ENCODE results near the gene MICU1. TPM values are rescaled to one million over a fixed set of nuclear protein-coding genes. Genes with fewer than 3 reads are reported as not detected.

The MICU1 gene
- total RNA-seq, 1 experiment from 2014 or later: 39.4 TPM

- H3K9ac ChIP-seq (ENCODE audit: low read length): no peak overlapping the region
- H3K4me3 ChIP-seq (replicated peaks in 1 of 2; ENCODE audit: low read depth in 1 of 2, low read length in 2 of 2): no peak overlapping the region
- ChIA-PET POLR2A (interaction anchor here (1.0 to 2.1 kb wide), 5 partner anchors 11 to 64 kb away, joined by 3 to 12 read pairs (median 4); partner anchors contain the start of gene DDIT4), RAD21 (ENCODE audit: low non-redundant PET in 1 of 2, low total read pairs in 2 of 2, uncharacterized antibody in 2 of 2, unreplicated experiment in 2 of 2) (interaction anchor here (1.0 to 1.2 kb wide), 2 partner anchors 211 to 212 kb away, joined by 3 to 4 read pairs; no protein-coding TSS in a partner anchor), CTCF (interaction anchor here (0.6 to 2.3 kb wide), 18 partner anchors 10 to 442 kb away, joined by 3 to 17 read pairs (median 3); partner anchors contain the start of genes ANAPC16 and ASCC1)
- peaks cover 9 to 18% of the 10 kb centered on the region in 2 experiments; a peak in 3 of 4 replicates for H3K4me1 ChIP-seq (ENCODE audit: control insufficient read depth in 1 of 2, insufficient read depth in 2 of 2, low read length in 2 of 2)
- intact Hi-C loops (cut with micrococcal nuclease): loop anchor here (1.0 to 2.0 kb wide), 4 partner anchors 61 to 441 kb away; no protein-coding TSS in a partner anchor
- H3K36me3 ChIP-seq (ENCODE audit: control insufficient read depth in 1 of 2, insufficient read depth in 2 of 2, low read length in 2 of 2): peaks cover 5 to 13% of the 10 kb centered on the region in 2 experiments; a peak in 2 of 4 replicates
- H4K20me1 ChIP-seq (ENCODE audit: insufficient read depth): no peaks in the 10 kb centered on the region
- no peak overlapping the region for H3K27ac ChIP-seq (ENCODE audit: low read depth, low read length)
- H2AFZ ChIP-seq (ENCODE audit: low read depth, low read length, poor library complexity, severe bottlenecking): no peak overlapping the region
- TF ChIP-seq SP1 (IDR thresholded peaks at IDR 0.05; ENCODE audit: low read depth) (no peak), RAD21 (IDR thresholded peaks at IDR 0.05; ENCODE audit: low read depth) (no peak), FOSL1 (IDR thresholded peaks at IDR 0.05; ENCODE audit: low read depth) (no peak), ELF1 (IDR thresholded peaks at IDR 0.05; ENCODE audit: borderline replicate concordance, low read depth) (no peak), ATF3 (IDR thresholded peaks at IDR 0.05) (no peak)
- H3K9me3 ChIP-seq (ENCODE audit: control insufficient read depth in 1 of 2, insufficient read depth in 1 of 2, low read depth in 1 of 2, low read length in 2 of 2): no peaks in the 10 kb centered on the region
- H3K79me2 ChIP-seq (ENCODE audit: insufficient read depth, low read length): no peaks in the 10 kb centered on the region
- DNase-seq (ENCODE audit: low read depth, low spot score) (no peak), ATAC-seq (no peak)
- no TSS peak for BruUV-seq (replicated peaks)
- no peak overlapping the region for H3K4me2 ChIP-seq (ENCODE audit: low read length)
- H3K9me2 ChIP-seq (ENCODE audit: insufficient read depth): no peaks in the 10 kb centered on the region
- H3K27me3 ChIP-seq (ENCODE audit: insufficient read depth, low read length): no peaks in the 10 kb centered on the region
Observed at GRCh38 chr10:72337722-72338121, 288.2 kb downstream of the MICU1 start.

- Histone ChIP-seq H2AFZ (ENCODE audit: low read depth, low read length, poor library complexity, severe bottlenecking) (no peak overlapping the region), H3K4me3 (replicated peaks in 1 of 2; ENCODE audit: low read depth in 1 of 2, low read length in 2 of 2) (no peak overlapping the region), H3K36me3 (ENCODE audit: control insufficient read depth in 1 of 2, insufficient read depth in 2 of 2, low read length in 2 of 2) (peaks cover 5 to 13% of the 10 kb centered on the region in 2 experiments; a peak in 2 of 4 replicates), H3K9ac (ENCODE audit: low read length) (no peak overlapping the region), H3K4me2 (ENCODE audit: low read length) (no peak overlapping the region; the same call in 1 of the 2 replicates), H3K4me1 (ENCODE audit: control insufficient read depth in 1 of 2, insufficient read depth in 2 of 2, low read length in 2 of 2) (peaks cover 13 to 24% of the 10 kb centered on the region in 2 experiments), H3K27ac (ENCODE audit: low read depth, low read length) (peak overlapping the region; percentile 35; the same call in 1 of the 2 replicates), H4K20me1 (ENCODE audit: insufficient read depth) (no peaks in the 10 kb centered on the region), H3K27me3 (ENCODE audit: insufficient read depth, low read length) (no peaks in the 10 kb centered on the region), H3K9me2 (ENCODE audit: insufficient read depth) (no peaks in the 10 kb centered on the region), H3K79me2 (ENCODE audit: insufficient read depth, low read length) (no peaks in the 10 kb centered on the region), H3K9me3 (ENCODE audit: control insufficient read depth in 1 of 2, insufficient read depth in 1 of 2, low read depth in 1 of 2, low read length in 2 of 2) (no peaks in the 10 kb centered on the region)
- ATAC-seq: peak; percentile 72
- no TSS peak for BruUV-seq (replicated peaks)
- intact Hi-C loops (cut with micrococcal nuclease): loop anchor here (1.0 to 2.0 kb wide), 4 partner anchors 60 to 440 kb away; no protein-coding TSS in a partner anchor
- ChIA-PET RAD21 (ENCODE audit: low non-redundant PET in 1 of 2, low total read pairs in 2 of 2, uncharacterized antibody in 2 of 2, unreplicated experiment in 2 of 2) (interaction anchor here in 1 of 2 experiments (0.8 to 1.0 kb wide), 2 partner anchors 212 to 289 kb away, joined by 3 to 4 read pairs; no protein-coding TSS in a partner anchor), CTCF (interaction anchor here (0.6 to 2.3 kb wide), 17 partner anchors 10 to 442 kb away, joined by 3 to 17 read pairs (median 3); partner anchors contain the start of genes ANAPC16 and ASCC1), POLR2A (interaction anchor here (1.0 to 2.1 kb wide), 5 partner anchors 10 to 64 kb away, joined by 3 to 12 read pairs (median 4); partner anchors contain the start of gene DDIT4)
- peak in 2 of 3 experiments; percentile 96 to 98; a peak in 4 of 6 replicates for TF ChIP-seq CTCF (IDR thresholded peaks at IDR 0.05 in 2 of 3, conservative IDR thresholded peaks at IDR 0.05 in 1 of 3; ENCODE audit: borderline replicate concordance in 1 of 3, insufficient read depth in 1 of 3, low read depth in 2 of 3, low read length in 2 of 3)
- TF ChIP-seq REST (IDR thresholded peaks at IDR 0.05; ENCODE audit: low read depth): no peak
- TF ChIP-seq JUND (IDR thresholded peaks at IDR 0.05): no peak
- 0 out of 2 replicates have a peak, but pooled peaks have one; percentile 33 for TF ChIP-seq POLR2AphosphoS5 (IDR thresholded peaks at IDR 0.05; ENCODE audit: low read depth, low read length)
- no peak for DNase-seq (ENCODE audit: low read depth, low spot score)
Observed at GRCh38 chr10:72337039-72337629, 288.7 kb downstream of the MICU1 start.

Measured in HCT116 (cell line).